DMS153 (cell line): ENCODE measurements around the gene CYP2A13.
"Not testable (repeated sequence)": the region's sequence is repeated elsewhere in the genome, so short reads cannot be mapped to it uniquely, and the experiment has no call there.

Experiments
- DNase-seq: peaks from one replicate; lab custom pipeline; 2025; lab: John Stamatoyannopoulos, UW

The CYP2A13 gene

DNA sequence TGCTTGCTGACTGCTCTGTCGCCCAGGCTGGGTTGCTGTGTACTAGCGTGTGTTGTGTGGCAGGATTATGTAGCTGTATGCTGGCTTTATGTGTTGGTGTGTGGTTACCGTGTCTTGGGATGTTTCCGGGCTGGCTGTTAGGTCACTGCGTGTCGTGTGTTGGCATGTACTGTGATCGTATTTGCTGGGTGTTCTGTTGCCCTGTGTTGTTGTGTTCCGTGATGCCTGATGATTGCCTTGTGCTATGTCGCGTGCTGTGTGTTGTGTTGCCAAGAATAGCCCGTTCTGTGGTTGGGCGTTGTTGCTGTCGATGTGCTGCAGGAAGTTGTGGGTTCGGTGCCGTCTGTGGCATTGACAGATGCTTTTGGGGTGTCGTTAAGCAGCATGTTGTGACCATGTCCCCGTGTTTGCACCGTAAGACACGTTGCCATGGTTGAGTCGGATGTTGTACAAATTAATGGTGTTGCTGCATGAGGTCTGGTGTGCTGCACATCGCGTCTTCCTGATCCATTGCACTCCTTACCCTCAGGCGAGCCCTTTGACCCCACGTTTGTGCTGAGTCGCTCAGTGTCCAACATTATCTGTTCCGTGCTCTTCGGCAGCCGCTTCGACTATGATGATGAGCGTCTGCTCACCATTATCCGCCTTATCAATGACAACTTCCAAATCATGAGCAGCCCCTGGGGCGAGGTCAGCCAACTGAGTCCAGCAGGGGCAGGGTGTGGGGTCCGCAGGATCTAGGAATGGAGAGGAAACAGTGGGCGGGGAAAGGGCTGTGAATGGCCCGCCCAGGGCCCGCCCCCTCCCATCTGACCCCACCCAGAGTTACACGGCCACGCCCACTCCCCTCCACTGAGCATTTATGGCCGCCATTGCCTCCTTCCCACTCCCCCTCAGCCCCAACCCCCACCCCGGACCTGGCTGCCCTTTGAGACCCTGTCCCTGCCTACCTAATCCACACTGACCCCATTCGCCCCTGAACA, 33.0 kb downstream of the CYP2A13 start:
- not testable (repeated sequence) for DNase-seq

DNA sequence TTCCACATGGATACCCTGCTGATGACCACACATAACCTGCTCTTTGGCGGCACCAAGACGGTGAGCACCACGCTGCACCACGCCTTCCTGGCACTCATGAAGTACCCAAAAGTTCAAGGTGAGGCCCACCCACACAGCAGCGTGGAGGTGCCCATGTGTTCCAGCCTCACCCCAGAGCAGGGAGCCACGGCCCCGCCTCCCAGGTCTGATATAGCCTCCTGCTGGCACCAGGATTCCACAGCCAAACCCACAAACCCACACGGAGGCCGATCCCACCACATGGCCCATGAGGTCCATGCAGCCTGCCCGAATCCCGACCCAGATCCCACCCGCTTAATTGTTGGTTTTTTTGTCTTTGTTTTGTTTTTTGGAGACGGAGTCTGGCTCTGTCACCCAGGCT, 34.6 kb downstream of the CYP2A13 start:
- DNase-seq = not testable (repeated sequence)

DNA sequence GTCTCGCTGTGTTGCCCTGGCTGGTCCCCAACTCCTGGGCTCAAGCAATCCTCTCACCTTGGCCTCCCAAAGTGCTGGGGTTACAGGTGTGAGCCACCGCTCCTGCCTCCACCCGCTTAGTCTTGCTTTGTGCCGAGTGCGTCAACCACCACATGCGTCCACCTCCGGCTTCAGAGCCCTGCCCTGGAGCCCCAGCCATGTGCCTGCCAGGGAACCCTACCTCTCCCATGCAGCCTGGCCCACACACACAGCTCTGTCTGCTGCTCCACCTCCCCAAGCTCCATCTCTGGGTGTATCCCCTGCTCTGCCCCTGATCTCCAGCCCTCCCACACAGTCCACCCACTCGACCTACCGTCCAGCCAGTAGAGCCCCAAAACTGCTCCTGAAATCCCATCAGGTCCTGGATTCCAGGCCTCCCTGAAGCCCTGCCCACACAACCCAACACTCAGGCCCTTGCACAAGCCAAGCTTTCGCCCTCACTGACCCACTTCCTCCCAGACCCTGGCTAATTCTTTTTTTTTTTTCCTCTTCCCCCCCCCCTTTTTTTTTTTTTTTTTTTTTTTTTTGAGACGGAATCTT, 35.6 kb downstream of the CYP2A13 start:
- no peak for DNase-seq

DNA sequence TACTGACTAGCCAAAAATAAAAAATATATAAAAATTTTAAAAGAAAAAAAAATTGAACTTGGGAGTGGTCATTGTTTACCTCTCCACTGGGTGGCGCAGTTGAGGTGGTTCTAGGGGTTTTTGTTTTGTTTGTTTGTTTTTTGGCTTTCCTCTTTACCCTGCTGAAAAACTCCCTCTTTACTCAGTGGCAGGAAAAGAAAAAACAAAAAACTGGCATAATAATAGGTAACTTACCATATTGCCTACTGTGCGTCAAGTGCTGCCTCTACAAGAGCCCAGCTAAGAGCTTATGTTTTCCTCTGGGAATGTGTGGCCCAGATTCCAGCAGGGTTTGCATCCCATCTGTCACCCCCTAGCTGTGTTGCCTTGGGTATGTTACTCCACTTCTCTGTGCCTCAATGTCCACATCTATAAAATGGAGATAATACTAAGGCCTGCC, 38.5 kb downstream of the CYP2A13 start:
- not testable (repeated sequence) for DNase-seq

DNA sequence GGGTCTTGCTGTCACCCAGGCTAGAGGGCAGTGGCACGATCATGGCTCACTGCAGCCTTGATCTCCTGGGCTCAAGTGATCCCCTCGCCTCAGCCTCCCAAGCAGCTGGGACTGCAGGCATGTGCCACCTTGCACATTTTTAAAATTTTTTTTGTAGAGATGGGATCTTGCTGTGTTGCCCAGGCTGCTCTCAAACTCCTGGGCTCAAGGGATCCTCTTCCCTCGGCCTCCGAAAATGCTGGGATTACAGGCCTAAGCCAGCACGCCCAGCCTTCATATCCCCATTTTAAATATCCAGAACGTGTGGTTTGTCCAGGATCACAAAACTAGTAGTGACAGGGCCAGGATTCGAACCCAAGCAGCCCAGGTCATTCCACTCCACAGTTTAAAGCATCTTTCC, 39.1 kb downstream of the CYP2A13 start:
- DNase-seq = not testable (repeated sequence)

DNA sequence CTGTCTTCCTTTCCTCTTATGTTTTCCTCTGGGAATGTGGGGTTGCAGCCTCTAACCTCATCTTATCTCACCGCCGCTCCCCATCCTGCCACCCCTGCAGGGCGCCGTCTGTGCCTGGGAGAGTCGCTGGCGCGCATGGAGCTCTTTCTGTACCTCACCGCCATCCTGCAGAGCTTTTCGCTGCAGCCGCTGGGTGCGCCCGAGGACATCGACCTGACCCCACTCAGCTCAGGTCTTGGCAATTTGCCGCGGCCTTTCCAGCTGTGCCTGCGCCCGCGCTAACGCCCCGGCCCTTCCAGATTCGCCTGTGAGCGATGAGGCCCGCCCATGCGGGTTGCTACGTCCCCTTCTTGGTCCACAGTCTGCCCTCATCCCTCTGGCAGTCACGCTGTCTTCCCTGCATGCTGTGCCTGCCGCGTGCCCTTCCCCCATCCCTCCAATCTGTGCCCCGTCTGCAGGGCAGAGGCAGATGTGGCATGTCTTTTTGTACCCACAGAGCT, 39.6 kb downstream of the CYP2A13 start:
- peak; percentile 9 for DNase-seq

DNA sequence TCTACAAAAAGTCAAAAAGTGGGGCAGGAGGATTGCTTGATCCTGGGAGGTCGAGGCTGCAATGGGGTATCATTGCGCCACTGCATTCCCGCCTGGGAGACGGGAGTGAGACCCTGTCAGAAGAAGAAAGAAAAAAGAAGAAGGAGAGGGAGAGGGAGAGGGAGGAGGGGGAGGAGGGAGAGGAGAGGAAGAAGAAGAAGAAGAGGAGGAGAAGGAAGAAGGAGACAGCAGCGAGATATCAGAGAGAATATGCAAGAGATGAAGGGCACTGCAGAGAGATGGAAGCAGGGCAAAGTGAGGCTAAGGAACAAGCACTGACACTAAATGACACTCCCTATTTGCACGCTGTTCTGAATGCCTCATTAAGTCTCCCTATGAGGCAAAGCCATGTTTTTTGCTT, 40.4 kb downstream of the CYP2A13 start:
- DNase-seq = no peak

DNA sequence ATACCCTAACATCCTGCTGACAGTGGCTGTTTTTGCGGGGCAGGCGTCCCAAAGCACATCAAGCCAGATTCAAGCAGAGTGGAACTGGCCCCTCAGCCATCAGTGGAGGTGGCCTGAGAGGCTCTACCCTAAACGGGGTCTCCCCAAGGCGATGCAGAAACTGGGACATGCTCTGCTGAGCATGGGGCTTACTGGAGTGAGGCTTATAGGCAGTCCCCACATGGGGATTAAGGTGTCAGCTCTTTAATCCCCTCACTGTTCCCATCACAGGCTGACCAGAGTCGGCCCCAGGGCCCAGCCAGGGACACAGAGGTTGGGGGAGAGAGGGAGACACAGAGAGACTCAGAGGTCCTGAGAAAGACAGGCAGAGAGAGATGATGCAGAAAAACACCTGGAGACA, 42.9 kb downstream of the CYP2A13 start:
- no peak for DNase-seq

DNA sequence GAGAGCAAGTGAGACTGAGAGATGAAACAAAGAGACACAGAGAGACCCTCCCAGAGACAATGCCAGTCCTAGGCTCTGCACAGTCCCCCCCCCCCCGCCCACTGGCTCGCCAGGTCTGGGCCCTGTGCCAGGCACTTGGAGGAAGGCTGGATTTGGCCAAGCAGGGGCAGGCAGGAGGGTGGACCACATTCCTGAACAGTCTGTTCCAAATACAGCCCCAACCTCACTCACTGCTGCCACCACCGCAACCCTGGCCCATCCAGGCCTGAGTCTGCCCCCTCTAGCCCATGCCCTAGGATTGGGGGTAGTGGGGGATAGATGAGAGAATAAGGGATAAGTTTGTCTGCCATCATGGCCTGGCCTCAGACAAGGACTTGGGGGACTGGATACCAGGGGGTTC, 45.0 kb downstream of the CYP2A13 start:
- DNase-seq = no peak

DNA sequence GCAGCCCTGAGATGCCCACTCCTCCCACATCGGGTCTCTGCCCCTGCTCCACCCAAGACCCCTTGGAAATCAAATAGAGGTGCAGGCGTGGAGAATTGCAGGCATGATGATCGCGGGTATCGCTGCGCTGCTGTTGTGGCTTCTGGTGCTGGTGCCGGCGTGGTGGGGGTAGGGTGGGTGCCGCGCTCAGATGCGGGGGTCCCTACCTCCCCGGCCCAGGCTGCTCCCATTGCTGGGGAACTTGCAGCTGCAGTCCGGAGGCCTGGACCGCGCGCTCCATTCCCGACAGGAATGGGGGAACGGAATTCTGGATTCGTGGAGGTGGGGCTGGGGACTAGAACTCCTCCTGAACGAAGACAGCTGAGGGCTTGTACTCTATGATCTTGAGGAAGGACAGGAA, 46.4 kb downstream of the CYP2A13 start:
- no peak for DNase-seq

DNA sequence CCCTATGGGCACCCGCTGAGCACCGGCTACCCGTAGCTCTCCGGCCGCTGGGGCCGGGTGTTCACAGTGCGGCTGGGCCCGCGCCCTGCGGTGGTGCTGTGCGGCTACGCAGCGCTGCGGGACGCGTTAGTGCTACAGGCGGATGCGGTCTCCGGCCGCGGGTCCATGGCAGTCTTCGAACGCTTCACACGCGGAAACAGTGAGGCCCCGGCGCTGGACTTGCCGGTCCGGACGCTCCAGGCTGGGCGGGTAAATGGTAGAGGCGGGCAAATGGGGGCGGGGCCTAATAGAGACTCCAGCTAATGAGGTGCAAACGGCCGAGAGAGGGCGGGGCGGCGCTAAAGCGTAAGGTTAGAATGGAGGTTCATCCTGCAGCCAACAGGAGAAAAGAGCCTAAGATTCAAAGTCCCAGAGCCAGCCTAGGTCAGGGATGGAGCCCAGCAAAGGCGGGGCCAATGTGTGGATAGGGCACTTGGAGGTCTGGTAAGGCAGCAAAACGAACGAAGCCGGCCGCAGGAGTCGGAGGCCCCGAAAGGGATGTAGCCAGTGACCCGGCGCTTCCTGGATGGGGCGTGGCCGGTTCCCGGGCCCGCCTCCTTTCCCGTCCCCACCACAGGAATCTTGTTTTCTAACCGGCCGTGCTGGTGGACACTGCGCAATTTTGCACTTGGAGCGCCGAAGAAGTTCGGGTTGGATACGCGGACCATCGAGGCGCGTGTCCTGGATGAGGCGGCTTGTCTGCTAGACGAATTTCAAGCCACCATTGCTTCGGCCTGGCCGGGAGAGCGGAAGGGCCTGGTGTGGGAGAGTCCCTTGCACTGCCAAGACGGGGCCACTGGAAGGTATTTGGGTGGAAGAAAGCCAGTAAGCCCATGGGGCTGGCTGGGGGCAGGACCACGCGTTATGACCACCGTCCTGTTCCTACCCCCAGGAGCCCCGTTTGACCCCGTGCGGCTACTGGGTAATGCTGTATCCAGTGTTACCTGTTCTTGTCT, 47.4 kb downstream of the CYP2A13 start:
- not testable (repeated sequence) for DNase-seq

DNA sequence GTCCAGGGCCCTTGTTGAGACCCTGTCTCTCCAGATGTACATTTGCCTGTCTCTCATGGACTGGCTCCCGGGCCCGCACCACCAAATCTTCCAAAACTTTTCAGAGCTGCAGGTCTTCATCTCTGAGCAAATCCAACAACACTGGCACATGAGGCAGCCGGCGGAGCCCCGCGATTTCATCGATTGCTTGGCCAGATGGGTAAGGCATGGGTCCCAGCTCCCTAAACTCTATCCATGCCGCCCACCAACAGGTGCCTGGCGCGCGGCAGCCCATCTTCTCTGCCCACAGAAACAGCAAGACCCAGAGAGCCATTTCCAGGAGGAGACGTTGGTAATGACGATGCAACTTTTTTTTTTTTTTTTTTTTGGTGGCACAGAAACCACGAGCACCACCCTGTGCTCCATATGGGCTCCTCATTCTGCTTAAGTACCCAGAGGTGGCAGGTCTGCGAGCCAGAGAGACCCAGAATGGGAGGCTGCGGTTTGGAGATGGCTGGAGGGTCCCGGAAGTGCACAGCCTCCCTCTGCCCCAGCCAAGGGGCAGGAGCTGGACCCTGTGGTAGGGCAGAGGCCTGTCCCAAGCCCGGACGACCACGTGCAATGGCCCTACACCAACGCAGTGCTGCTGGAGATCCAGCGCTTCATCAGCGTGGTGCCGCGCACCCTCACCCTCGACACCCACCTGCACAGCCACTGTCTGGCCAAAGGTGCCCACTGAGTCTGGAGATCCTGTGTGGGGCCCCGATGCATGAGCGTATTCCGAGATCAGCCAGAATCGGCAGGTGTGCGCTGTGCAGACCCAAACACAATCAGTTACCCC, 48.6 kb downstream of the CYP2A13 start:
- DNase-seq = no peak

DNA sequence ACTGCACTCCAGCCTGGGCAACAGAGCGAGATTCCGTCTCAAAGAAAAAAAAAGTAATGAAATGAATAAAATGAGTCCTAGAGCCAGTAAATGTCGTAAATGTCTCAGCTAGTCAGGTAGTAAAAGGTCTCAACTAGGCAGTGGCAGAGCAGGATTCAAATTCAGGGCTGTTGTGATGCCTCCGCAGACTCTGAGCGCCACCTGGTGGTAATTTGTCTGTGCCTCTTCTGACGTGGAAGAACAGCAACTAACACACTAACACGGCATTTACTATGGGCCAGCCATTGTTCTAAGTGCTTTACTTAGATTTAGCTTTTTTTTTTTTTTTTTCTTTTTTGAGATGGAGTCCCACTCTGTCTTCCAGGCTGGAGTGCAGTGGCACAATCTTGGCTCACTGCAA, 56.2 kb downstream of the CYP2A13 start:
- peak; percentile 23 for DNase-seq
